Fibroblast of gingiva (primary cell): ENCODE measurements around the gene SMOC2.

Source experiments
- DNase-seq: peaks from one replicate; pipeline ENCODE4 v3.0.0-alpha.2; 2011; ENCODE audit warnings: low read depth

The SMOC2 gene

GRCh38 chr6:168711049-168711640, 270.2 kb downstream of the SMOC2 start:
- no peak for DNase-seq

- DNase-seq, result no peak
Measured at GRCh38 chr6:168711666-168712300, 270.8 kb downstream of the SMOC2 start.

- no peak for DNase-seq
Measured at GRCh38 chr6:168712993-168713392, 272.0 kb downstream of the SMOC2 start.

- DNase-seq, result no peak
Measured at GRCh38 chr6:168713839-168714238, 272.9 kb downstream of the SMOC2 start.

GRCh38 chr6:168714547-168715260, 273.7 kb downstream of the SMOC2 start:
- DNase-seq, result no peak

- no peak for DNase-seq
Measured at GRCh38 chr6:168715643-168716481, 274.9 kb downstream of the SMOC2 start.

- DNase-seq, result no peak
Measured at GRCh38 chr6:168716581-168716980, 275.6 kb downstream of the SMOC2 start.

GRCh38 chr6:168717491-168717890, 276.5 kb downstream of the SMOC2 start:
- no peak for DNase-seq
